ENCODE measurements around the gene MTRF1L. TPM values are rescaled to one million over a fixed set of nuclear protein-coding genes. Genes with fewer than 3 reads are reported as not detected.
A peak's percentile ranks its signal among the peaks of the same experiment; 100 is the strongest.

Gene MTRF1L
- total RNA-seq, 1 experiment from 2014 or later = 16.6 TPM

DNA sequence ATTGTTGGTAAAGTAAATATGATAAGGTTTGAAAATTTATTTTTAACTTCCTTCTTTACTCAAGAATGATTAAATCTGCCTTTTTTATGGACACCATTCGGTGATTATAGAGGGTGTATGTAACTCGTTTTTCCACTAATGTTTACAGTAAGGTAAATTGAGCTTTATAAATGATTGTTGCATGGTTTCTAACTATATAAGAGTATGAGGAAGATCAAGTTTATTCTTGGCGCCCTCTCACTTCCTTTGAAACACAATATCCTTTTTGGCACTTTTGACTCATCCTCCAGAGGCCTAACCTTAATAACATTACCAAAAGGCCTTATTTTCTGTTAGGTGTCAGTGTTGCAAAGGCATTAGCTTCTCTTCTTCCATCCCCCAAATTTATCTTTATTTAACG is 41.8 kb upstream of the MTRF1L start (continued):
- TF ChIP-seq NFATC4 (CRISPR knock-in tag; IDR thresholded peaks at IDR 0.05) (no peak), ZNF121 (CRISPR knock-in tag; IDR thresholded peaks at IDR 0.05) (no peak), NR2C2 (CRISPR knock-in tag; IDR thresholded peaks at IDR 0.05) (no peak), PRDM15 (CRISPR knock-in tag; IDR thresholded peaks at IDR 0.05) (no peak), ATF2 (CRISPR knock-in tag; IDR thresholded peaks at IDR 0.05; ENCODE audit: borderline replicate concordance, low read depth) (no peak), OVOL2 (CRISPR knock-in tag; IDR thresholded peaks at IDR 0.05; ENCODE audit: borderline replicate concordance) (no peak), ATF1 (CRISPR knock-in tag; IDR thresholded peaks at IDR 0.05) (no peak), ZBTB21 (CRISPR knock-in tag; IDR thresholded peaks at IDR 0.05; ENCODE audit: borderline replicate concordance) (no peak)
- TF ChIP-seq, protein P1, sequence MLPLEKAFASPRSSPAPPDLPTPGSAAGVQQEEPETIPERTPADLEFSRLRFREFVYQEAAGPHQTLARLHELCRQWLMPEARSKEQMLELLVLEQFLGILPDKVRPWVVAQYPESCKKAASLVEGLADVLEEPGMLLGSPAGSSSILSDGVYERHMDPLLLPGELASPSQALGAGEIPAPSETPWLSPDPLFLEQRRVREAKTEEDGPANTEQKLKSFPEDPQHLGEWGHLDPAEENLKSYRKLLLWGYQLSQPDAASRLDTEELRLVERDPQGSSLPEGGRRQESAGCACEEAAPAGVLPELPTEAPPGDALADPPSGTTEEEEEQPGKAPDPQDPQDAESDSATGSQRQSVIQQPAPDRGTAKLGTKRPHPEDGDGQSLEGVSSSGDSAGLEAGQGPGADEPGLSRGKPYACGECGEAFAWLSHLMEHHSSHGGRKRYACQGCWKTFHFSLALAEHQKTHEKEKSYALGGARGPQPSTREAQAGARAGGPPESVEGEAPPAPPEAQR (CRISPR knock-in tag; IDR thresholded peaks at IDR 0.05) = no peak
- TF ChIP-seq, protein P2, sequence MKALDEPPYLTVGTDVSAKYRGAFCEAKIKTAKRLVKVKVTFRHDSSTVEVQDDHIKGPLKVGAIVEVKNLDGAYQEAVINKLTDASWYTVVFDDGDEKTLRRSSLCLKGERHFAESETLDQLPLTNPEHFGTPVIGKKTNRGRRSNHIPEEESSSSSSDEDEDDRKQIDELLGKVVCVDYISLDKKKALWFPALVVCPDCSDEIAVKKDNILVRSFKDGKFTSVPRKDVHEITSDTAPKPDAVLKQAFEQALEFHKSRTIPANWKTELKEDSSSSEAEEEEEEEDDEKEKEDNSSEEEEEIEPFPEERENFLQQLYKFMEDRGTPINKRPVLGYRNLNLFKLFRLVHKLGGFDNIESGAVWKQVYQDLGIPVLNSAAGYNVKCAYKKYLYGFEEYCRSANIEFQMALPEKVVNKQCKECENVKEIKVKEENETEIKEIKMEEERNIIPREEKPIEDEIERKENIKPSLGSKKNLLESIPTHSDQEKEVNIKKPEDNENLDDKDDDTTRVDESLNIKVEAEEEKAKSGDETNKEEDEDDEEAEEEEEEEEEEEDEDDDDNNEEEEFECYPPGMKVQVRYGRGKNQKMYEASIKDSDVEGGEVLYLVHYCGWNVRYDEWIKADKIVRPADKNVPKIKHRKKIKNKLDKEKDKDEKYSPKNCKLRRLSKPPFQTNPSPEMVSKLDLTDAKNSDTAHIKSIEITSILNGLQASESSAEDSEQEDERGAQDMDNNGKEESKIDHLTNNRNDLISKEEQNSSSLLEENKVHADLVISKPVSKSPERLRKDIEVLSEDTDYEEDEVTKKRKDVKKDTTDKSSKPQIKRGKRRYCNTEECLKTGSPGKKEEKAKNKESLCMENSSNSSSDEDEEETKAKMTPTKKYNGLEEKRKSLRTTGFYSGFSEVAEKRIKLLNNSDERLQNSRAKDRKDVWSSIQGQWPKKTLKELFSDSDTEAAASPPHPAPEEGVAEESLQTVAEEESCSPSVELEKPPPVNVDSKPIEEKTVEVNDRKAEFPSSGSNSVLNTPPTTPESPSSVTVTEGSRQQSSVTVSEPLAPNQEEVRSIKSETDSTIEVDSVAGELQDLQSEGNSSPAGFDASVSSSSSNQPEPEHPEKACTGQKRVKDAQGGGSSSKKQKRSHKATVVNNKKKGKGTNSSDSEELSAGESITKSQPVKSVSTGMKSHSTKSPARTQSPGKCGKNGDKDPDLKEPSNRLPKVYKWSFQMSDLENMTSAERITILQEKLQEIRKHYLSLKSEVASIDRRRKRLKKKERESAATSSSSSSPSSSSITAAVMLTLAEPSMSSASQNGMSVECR (CRISPR knock-in tag; IDR thresholded peaks at IDR 0.05; ENCODE audit: borderline replicate concordance) = no peak

DNA sequence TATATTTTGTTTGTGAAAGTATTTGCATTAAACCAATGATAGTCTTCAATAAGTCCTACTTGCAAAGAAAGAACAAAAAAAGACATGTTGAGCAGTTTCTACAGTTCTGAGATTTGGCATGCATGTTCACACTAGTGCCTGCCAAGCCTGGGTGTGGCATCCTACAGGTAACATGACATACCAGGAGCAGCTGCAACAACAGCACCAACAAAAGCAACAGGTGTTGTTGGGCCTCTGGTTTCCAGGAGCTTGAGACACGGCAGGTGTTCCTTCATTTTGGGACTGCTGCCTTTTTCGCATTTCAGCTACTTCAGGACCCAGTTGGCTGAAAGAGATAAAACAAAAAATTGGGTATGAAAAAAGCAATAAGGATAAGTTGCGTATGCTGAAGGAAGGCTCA is 41.2 kb upstream of the MTRF1L start:
- peak overlapping the region; percentile 50; the same call in 1 of the 2 replicates for H3K27ac Mint-ChIP-seq
- peaks cover 24% of the 10 kb centered on the region for H3K4me1 Mint-ChIP-seq
- CTCF ChIA-PET = interaction anchor here (0.8 to 1.0 kb wide), 2 partner anchors 11 to 65 kb away, joined by 3 to 4 read pairs; no protein-coding TSS in a partner anchor
- peaks cover 14% of the 10 kb centered on the region for H3K36me3 Mint-ChIP-seq
- POLR2A ChIA-PET = no interaction called here
- peaks cover 12% of the 10 kb centered on the region for H3K9me3 Mint-ChIP-seq
- H3K27me3 Mint-ChIP-seq (ENCODE audit: low read depth) = no peaks in the 10 kb centered on the region
- H3K4me3 Mint-ChIP-seq = no peak overlapping the region
- no peak for DNase-seq (ENCODE audit: low spot score)
- ATAC-seq = no peak
- no peak for TF ChIP-seq ATF6 (CRISPR knock-in tag; IDR thresholded peaks at IDR 0.05)
- TF ChIP-seq JAZF1 (CRISPR knock-in tag; IDR thresholded peaks at IDR 0.05) = no peak
- TF ChIP-seq ZNF219 (CRISPR knock-in tag; IDR thresholded peaks at IDR 0.05; ENCODE audit: borderline replicate concordance) = no peak
- TF ChIP-seq RELA (CRISPR knock-in tag; IDR thresholded peaks at IDR 0.05; ENCODE audit: borderline replicate concordance) = no peak
- no peak for TF ChIP-seq FOXP4 (CRISPR knock-in tag; IDR thresholded peaks at IDR 0.05)
- TF ChIP-seq, protein P3, sequence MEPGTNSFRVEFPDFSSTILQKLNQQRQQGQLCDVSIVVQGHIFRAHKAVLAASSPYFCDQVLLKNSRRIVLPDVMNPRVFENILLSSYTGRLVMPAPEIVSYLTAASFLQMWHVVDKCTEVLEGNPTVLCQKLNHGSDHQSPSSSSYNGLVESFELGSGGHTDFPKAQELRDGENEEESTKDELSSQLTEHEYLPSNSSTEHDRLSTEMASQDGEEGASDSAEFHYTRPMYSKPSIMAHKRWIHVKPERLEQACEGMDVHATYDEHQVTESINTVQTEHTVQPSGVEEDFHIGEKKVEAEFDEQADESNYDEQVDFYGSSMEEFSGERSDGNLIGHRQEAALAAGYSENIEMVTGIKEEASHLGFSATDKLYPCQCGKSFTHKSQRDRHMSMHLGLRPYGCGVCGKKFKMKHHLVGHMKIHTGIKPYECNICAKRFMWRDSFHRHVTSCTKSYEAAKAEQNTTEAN (CRISPR knock-in tag; IDR thresholded peaks at IDR 0.05) = no peak
- TF ChIP-seq, protein P4, sequence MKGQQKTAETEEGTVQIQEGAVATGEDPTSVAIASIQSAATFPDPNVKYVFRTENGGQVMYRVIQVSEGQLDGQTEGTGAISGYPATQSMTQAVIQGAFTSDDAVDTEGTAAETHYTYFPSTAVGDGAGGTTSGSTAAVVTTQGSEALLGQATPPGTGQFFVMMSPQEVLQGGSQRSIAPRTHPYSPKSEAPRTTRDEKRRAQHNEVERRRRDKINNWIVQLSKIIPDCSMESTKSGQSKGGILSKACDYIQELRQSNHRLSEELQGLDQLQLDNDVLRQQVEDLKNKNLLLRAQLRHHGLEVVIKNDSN (CRISPR knock-in tag; IDR thresholded peaks at IDR 0.05) = no peak
- TF ChIP-seq E2F1 (CRISPR knock-in tag; IDR thresholded peaks at IDR 0.05) = no peak
